GM12873 (cell line): ENCODE measurements around the gene PATJ.

ENCODE experiments used
- TF ChIP-seq, protein P1 (sequence below): IDR thresholded peaks from 2 replicates; pipeline ENCODE4 v1.5.1; 2012; ENCODE audit warnings: low read depth, mild to moderate bottlenecking, moderate library complexity, low read length, control low read depth; ENCODE audit not compliant: insufficient read depth; ENCODE audit errors: missing control alignments

Gene PATJ

DNA sequence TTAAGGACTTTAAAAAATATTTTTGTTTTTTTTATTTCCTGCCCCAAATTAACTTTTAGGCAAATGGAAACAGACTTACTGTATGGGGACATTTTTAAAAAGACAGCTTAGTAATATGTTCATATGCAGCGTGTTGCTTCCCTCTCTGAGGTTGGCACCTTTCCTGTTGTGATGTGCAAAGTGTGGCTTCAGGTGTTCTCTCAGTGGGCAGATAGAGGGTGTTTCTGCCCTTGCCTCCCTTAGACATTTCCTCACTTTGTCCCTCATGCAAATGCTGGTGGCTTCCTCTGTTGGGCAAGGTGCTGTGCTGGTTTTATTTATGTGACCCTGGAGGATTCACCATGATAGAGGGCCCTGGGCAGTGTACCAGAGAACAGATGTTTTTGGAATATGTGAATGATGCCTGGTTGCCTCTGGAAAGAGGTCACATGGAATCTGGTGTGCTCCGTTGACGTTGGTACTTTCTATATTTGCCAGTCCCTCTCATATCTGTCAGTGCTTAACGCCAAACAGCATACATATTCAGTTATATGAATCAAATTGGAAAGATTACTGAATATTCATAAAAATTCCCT, 123.5 kb downstream of the PATJ start:
- TF ChIP-seq, protein P1, sequence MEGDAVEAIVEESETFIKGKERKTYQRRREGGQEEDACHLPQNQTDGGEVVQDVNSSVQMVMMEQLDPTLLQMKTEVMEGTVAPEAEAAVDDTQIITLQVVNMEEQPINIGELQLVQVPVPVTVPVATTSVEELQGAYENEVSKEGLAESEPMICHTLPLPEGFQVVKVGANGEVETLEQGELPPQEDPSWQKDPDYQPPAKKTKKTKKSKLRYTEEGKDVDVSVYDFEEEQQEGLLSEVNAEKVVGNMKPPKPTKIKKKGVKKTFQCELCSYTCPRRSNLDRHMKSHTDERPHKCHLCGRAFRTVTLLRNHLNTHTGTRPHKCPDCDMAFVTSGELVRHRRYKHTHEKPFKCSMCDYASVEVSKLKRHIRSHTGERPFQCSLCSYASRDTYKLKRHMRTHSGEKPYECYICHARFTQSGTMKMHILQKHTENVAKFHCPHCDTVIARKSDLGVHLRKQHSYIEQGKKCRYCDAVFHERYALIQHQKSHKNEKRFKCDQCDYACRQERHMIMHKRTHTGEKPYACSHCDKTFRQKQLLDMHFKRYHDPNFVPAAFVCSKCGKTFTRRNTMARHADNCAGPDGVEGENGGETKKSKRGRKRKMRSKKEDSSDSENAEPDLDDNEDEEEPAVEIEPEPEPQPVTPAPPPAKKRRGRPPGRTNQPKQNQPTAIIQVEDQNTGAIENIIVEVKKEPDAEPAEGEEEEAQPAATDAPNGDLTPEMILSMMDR: no peak

DNA sequence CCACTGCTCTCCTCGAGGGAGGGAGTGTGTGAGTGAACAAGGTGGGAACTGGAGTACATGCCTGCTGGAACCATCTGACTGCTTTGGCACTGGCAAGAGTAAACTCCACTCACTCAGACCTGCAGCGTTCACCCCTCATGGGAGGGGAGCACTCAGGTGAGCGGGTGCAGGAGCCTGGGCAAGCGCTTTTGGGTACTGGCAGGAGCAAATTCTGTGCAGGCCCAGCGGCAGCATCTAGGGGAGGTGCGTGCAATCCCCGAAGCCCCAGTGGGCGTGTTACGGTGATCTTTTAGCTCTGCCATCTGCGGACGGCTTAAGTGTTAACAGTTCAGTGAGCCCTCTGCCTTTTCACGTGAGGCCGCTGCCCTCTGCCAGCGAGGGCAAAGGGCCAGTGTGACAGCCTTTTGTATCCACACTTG, 127.4 kb downstream of the PATJ start:
- TF ChIP-seq, protein P1: no peak

DNA sequence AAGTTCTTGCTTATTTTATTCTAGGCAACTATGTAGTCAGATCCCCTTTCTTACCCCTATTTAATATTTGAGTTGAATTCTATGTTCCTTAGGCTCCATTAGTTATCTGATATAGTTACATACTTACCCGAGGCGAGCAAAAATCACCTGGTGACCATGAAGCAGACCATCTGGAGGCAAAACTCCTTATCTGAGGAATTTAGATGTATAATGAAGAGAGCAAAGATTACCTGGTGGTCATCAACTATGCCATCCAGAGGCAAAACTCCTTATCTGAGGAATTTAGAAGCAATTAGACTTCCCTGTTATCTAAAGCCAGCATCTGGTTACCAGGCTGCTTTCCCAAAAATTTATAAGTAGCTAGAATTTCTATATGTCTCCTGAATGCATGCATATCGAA, 129.9 kb downstream of the PATJ start:
- TF ChIP-seq, protein P1: no peak

DNA sequence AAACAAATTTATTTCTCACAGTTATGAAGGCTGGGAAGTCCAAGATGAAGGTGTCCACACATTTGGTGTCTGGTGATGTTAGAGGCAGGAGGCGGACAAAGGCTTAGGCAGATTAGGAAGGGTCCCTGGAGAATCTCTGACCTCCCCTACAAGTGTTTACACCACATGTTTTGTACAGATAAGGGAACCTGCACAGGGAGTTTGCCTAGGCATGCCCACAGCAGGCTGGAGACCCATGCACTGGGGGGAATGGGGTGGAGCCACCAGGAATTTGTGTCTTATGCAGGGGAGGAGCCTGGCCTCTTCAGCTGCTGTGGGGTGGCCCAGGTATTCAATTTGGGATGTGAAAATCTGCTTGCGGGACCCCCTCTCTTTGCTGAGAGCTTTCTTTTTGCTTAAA, 131.3 kb downstream of the PATJ start:
- TF ChIP-seq, protein P1: no peak

DNA sequence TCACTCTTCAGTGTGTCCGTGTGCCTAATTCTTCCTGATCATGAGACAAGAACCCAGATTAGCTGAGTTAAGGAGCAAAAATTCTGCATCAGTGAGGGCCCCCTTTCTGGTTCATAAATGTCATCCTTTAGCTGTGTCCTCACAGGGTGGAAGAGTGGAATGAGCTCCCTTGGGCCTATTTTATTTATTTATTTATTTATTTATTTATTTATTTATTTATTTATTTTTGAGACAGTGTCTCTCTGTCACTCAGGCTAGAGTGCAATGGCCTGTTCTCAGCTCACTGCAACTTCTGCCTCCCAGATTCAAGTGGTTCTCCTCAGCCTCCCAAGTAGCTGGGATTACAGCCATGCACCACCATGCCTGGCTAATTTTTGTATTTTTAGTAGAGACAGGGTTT, 131.7 kb downstream of the PATJ start:
- TF ChIP-seq, protein P1: no peak

DNA sequence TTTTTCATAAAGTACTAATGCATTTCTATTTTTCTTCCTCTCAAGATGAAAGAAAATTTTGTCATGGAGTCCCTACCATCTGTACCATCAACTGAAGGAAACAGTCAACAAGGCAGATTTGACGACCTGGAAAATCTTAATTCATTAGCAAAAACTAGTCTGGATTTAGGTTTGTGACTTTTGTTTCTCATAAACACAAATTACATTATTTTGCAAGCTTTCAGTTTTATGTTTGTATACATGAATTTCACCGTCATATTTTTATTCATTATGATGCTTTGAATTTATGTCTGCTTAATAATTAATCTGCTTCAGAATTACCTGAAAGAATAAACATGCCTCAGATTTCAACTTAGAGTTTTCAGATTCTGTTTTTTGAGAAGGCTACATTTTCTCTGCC, 132.9 kb downstream of the PATJ start:
- TF ChIP-seq, protein P1: no peak

DNA sequence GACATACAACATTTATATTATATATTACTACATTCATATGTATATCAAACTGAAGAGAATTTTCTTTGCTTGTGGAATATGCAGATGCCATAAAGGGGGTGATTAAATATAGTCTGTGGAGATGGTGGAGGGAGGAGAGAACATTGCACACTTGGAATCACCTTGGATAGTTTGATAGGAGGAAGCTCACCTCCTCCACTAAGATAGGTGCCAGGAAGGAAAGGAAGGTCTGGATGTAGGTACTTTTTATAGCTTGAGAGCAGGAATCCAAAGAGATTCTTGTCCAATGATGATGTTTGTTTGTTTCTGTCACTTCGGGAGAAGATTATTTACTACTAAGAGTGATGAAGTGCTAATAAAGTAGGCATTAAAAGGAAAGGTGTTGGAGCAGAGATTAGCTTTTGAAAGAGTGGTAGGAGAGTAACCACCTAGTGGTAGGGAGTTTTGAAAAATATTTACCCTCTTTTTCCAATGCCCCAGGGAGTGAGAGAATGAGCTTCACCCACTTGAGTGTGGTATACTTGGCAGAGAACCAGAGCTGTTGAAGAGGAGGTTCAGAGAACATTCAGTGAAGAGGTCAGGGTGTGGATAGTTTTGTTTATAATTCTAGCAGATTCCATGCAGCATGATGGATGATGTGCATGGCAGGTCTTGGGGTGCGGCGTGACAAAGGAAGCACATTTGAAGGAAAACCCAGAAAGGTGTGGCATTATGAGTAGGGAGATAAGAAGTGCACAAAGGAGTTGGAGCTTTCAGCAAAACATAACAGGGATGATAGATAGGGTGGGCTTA, 145.0 kb downstream of the PATJ start:
- TF ChIP-seq, protein P1: no peak
